Measurements from ENCODE around the gene AANAT.

AANAT gene

GRCh38 chr17:76519048-76519966 is 51.9 kb downstream of the AANAT start:
- TF ChIP-seq CTCF (conservative IDR thresholded peaks at IDR 0.05; ENCODE audit: low read length): no peak
- no peak for DNase-seq (ENCODE audit: low read depth)

More at GRCh38 chr17:76519048-76519966, 51.9 kb downstream of the AANAT start:
- H3K4me3 ChIP-seq (ENCODE audit: low read length): no peak overlapping the region
